HG02759 (cell line): ENCODE results near the gene PDZD11.
A peak's percentile ranks its signal among the peaks of the same experiment; 100 is the strongest.
"Not testable (repeated sequence)": the region's sequence is repeated elsewhere in the genome, so short reads cannot be mapped to it uniquely, and the experiment has no call there.

ENCODE experiments used
- ATAC-seq: cut with Tn5 transposase; IDR thresholded peaks from one replicate; pipeline ENCODE4 v1.9.1; 2021; ENCODE audit warnings: mild to moderate bottlenecking, moderate library complexity; ENCODE audit not compliant: unreplicated experiment

The PDZD11 gene

GRCh38 chrX:70289793-70290770 lies at the start of gene PDZD11, which contains the start of gene KIF4A:
Gene PDZD11 (minus strand): TSS chrX:70289927. CDS start chrX:70289341, 586 bp downstream.
Gene KIF4A (plus strand): TSS chrX:70290104. CDS start chrX:70290459, 355 bp downstream.
- ATAC-seq = peak; percentile 97

GRCh38 chrX:70338290-70338689 lies 48.6 kb upstream of the PDZD11 start:
- no peak for ATAC-seq

GRCh38 chrX:70336767-70337166 lies 47.0 kb upstream of the PDZD11 start:
- peak; percentile 100 for ATAC-seq

- ATAC-seq = no peak
Measured at GRCh38 chrX:70332600-70332999, 42.9 kb upstream of the PDZD11 start.

- ATAC-seq = no peak
Measured at GRCh38 chrX:70331161-70331560, 41.4 kb upstream of the PDZD11 start.

GRCh38 chrX:70324326-70324725 lies 34.6 kb upstream of the PDZD11 start:
- ATAC-seq = no peak

GRCh38 chrX:70323628-70324027 lies 33.9 kb upstream of the PDZD11 start:
- not testable (repeated sequence) for ATAC-seq

GRCh38 chrX:70322784-70323183 lies 33.1 kb upstream of the PDZD11 start:
- ATAC-seq = no peak

- no peak for ATAC-seq
Measured at GRCh38 chrX:70313503-70313902, 23.8 kb upstream of the PDZD11 start.

- ATAC-seq = no peak
Measured at GRCh38 chrX:70301716-70302115, 12.0 kb upstream of the PDZD11 start.

- ATAC-seq = no peak
Measured at GRCh38 chrX:70293621-70294020, 3.9 kb upstream of the PDZD11 start.

GRCh38 chrX:70292788-70293187 lies 3.1 kb upstream of the PDZD11 start:
- ATAC-seq = no peak

GRCh38 chrX:70289168-70289792 lies 447 bp downstream of the PDZD11 start:
- ATAC-seq = no peak

- ATAC-seq = no peak
Measured at GRCh38 chrX:70281951-70282350, 7.8 kb downstream of the PDZD11 start, which contains the start of gene RAB41. Gene RAB41 (plus strand): TSS chrX:70282172. CDS start chrX:70282218, 46 bp downstream.

- no peak for ATAC-seq
Measured at GRCh38 chrX:70280573-70280972, 9.2 kb downstream of the PDZD11 start.

GRCh38 chrX:70279081-70279480 lies 10.6 kb downstream of the PDZD11 start:
- no peak for ATAC-seq

GRCh38 chrX:70274029-70274428 lies 15.7 kb downstream of the PDZD11 start:
- ATAC-seq = not testable (repeated sequence)

GRCh38 chrX:70268034-70268433 lies 21.7 kb downstream of the PDZD11 start, which contains the start of gene ARR3:
Gene ARR3 (plus strand): TSS chrX:70268334. CDS start chrX:70269386, 1,052 bp downstream.
- ATAC-seq = no peak

GRCh38 chrX:70264784-70265183 lies 24.9 kb downstream of the PDZD11 start:
- no peak for ATAC-seq

- peak; percentile 52 for ATAC-seq
Measured at GRCh38 chrX:70262952-70263567, 26.7 kb downstream of the PDZD11 start.

- ATAC-seq = no peak
Measured at GRCh38 chrX:70260104-70260503, 29.6 kb downstream of the PDZD11 start, which contains the start of gene P2RY4. Gene P2RY4 (minus strand): TSS chrX:70260204. CDS start chrX:70259624, 580 bp downstream.
